KG1 (cell line): ENCODE results near the gene BIN1.

Experiments
- DNase-seq: peaks from one replicate; lab custom pipeline; 2025; lab: John Stamatoyannopoulos, UW

The BIN1 gene

GRCh38 chr2:127090281-127091120 is 16.5 kb downstream of the BIN1 start:
- no peak for DNase-seq

- no peak for DNase-seq
Measured at GRCh38 chr2:127089478-127090235, 17.3 kb downstream of the BIN1 start.

GRCh38 chr2:127088706-127089105 is 18.2 kb downstream of the BIN1 start:
- no peak for DNase-seq

GRCh38 chr2:127087791-127088495 is 19.0 kb downstream of the BIN1 start:
- no peak for DNase-seq

- peak; percentile 71 for DNase-seq
Measured at GRCh38 chr2:127086990-127087790, 19.8 kb downstream of the BIN1 start.

- peak; percentile 23 for DNase-seq
Measured at GRCh38 chr2:127085317-127085681, 21.7 kb downstream of the BIN1 start.

- DNase-seq: no peak
Measured at GRCh38 chr2:127084611-127085316, 22.2 kb downstream of the BIN1 start.

GRCh38 chr2:127083819-127084503 is 23.0 kb downstream of the BIN1 start:
- no peak for DNase-seq

GRCh38 chr2:127082974-127083373 is 24.0 kb downstream of the BIN1 start:
- DNase-seq: no peak

- peak; percentile 37 for DNase-seq
Measured at GRCh38 chr2:127081826-127082633, 24.9 kb downstream of the BIN1 start.

GRCh38 chr2:127080938-127081755 is 25.8 kb downstream of the BIN1 start:
- no peak for DNase-seq

GRCh38 chr2:127080226-127080937 is 26.6 kb downstream of the BIN1 start:
- DNase-seq: no peak

GRCh38 chr2:127079358-127079920 is 27.5 kb downstream of the BIN1 start:
- no peak for DNase-seq

- DNase-seq: no peak
Measured at GRCh38 chr2:127078666-127079270, 28.2 kb downstream of the BIN1 start.

GRCh38 chr2:127078028-127078427 is 28.9 kb downstream of the BIN1 start:
- no peak for DNase-seq

GRCh38 chr2:127076924-127077323 is 30.0 kb downstream of the BIN1 start:
- DNase-seq: no peak

- no peak for DNase-seq
Measured at GRCh38 chr2:127076290-127076689, 30.7 kb downstream of the BIN1 start.
